ENCODE data around the gene COG1.

COG1 gene

DNA sequence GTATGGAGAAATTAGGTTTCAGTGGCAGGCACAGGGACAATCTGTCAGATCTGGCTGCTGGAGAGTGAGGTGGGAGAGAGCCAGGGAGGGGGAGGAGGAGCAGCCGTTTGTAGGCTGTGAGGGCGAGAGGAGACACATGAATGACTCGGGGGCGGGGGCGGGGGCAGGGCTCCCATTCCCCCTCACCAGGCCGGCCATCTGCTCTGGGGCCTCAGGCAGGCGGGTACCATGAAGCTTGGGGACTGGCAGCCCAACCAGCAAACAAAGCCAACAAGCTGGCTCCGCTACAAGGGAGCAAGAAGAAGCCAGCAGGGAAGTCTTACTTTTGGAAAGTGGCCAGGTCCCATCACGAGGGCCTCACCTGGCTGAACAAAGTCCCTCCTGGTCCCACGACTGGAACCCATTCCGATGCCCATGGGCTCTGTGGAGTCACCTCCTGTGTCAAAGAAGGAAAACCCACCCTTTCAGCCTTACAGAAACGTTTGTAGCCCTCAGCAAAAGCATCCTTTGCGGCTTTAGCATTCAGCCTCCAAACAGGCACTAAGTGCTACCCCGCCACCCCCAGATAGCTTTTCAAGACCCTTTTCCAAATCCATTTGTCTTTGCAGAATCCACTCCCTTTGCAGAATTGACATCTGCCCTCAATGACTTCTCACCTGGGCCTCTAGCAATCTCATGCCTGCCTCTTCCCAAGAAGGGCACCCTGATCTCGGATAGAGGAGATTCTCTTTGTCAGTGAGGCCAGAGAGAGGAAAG is 37.3 kb upstream of the COG1 start:
- H3K4me3 ChIP-seq (ENCODE audit: low read depth, low read length) = no peak overlapping the region
- DNase-seq (ENCODE audit: low read depth) = peak; percentile 30
- no peak for TF ChIP-seq MYC (IDR thresholded peaks at IDR 0.05; ENCODE audit: low read depth, low read length)
- TF ChIP-seq, protein P1, sequence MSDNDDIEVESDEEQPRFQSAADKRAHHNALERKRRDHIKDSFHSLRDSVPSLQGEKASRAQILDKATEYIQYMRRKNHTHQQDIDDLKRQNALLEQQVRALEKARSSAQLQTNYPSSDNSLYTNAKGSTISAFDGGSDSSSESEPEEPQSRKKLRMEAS (IDR thresholded peaks at IDR 0.05; ENCODE audit: low read depth, low read length) = no peak
- TF ChIP-seq, protein P2, sequence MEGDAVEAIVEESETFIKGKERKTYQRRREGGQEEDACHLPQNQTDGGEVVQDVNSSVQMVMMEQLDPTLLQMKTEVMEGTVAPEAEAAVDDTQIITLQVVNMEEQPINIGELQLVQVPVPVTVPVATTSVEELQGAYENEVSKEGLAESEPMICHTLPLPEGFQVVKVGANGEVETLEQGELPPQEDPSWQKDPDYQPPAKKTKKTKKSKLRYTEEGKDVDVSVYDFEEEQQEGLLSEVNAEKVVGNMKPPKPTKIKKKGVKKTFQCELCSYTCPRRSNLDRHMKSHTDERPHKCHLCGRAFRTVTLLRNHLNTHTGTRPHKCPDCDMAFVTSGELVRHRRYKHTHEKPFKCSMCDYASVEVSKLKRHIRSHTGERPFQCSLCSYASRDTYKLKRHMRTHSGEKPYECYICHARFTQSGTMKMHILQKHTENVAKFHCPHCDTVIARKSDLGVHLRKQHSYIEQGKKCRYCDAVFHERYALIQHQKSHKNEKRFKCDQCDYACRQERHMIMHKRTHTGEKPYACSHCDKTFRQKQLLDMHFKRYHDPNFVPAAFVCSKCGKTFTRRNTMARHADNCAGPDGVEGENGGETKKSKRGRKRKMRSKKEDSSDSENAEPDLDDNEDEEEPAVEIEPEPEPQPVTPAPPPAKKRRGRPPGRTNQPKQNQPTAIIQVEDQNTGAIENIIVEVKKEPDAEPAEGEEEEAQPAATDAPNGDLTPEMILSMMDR (IDR thresholded peaks at IDR 0.05; ENCODE audit: low read depth, low read length) = no peak
- TF ChIP-seq POLR2A (IDR thresholded peaks at IDR 0.05; ENCODE audit: extremely low read depth, insufficient read length) = no peak

- peak; percentile 80 for DNase-seq (ENCODE audit: low read depth)
- no peak overlapping the region for H3K4me3 ChIP-seq (ENCODE audit: low read depth, low read length)
- TF ChIP-seq, protein P2 (IDR thresholded peaks at IDR 0.05; ENCODE audit: low read depth, low read length) = peak; percentile 73
- TF ChIP-seq MYC (IDR thresholded peaks at IDR 0.05; ENCODE audit: low read depth, low read length) (peak; percentile 12; the same call in 1 of the 2 replicates), POLR2A (IDR thresholded peaks at IDR 0.05; ENCODE audit: extremely low read depth, insufficient read length) (no peak)
- TF ChIP-seq, protein P1 (IDR thresholded peaks at IDR 0.05; ENCODE audit: low read depth, low read length) = no peak
Measured at GRCh38 chr17:73156166-73156840, 36.6 kb upstream of the COG1 start.

GRCh38 chr17:73156887-73157520 is 35.9 kb upstream of the COG1 start:
- TF ChIP-seq MYC (IDR thresholded peaks at IDR 0.05; ENCODE audit: low read depth, low read length) (no peak), POLR2A (IDR thresholded peaks at IDR 0.05; ENCODE audit: extremely low read depth, insufficient read length) (no peak)
- TF ChIP-seq, protein P2 (IDR thresholded peaks at IDR 0.05; ENCODE audit: low read depth, low read length) = no peak
- TF ChIP-seq, protein P1 (IDR thresholded peaks at IDR 0.05; ENCODE audit: low read depth, low read length) = no peak
- no peak for DNase-seq (ENCODE audit: low read depth)
- H3K4me3 ChIP-seq (ENCODE audit: low read depth, low read length) = no peak overlapping the region

DNA sequence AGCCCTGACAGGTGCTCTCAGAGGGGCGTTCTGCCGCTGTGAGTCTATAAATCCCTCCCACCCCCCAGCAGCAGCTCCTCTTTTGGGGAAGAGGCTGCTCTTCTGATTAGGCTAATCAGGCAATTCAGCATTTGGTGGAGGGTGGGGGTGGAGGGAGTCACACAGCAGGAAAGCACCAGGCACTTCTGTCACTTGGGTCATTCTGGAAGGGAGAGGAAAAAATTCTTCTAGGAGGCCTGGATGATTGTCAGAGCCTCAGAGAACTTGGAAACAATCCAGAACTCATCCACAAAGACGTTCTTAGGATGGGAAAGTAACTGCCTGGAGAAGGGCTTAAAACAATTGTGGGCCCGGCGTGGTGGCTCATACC is 35.3 kb upstream of the COG1 start:
- TF ChIP-seq POLR2A (IDR thresholded peaks at IDR 0.05; ENCODE audit: extremely low read depth, insufficient read length) (no peak), MYC (IDR thresholded peaks at IDR 0.05; ENCODE audit: low read depth, low read length) (no peak)
- TF ChIP-seq, protein P1 (IDR thresholded peaks at IDR 0.05; ENCODE audit: low read depth, low read length) = no peak
- TF ChIP-seq, protein P2 (IDR thresholded peaks at IDR 0.05; ENCODE audit: low read depth, low read length) = no peak
- DNase-seq (ENCODE audit: low read depth) = no peak
- no peak overlapping the region for H3K4me3 ChIP-seq (ENCODE audit: low read depth, low read length)

- no peak overlapping the region for H3K4me3 ChIP-seq (ENCODE audit: low read depth, low read length)
- TF ChIP-seq, protein P1 (IDR thresholded peaks at IDR 0.05; ENCODE audit: low read depth, low read length) = no peak
- no peak for TF ChIP-seq POLR2A (IDR thresholded peaks at IDR 0.05; ENCODE audit: extremely low read depth, insufficient read length)
- TF ChIP-seq, protein P2 (IDR thresholded peaks at IDR 0.05; ENCODE audit: low read depth, low read length) = no peak
- TF ChIP-seq MYC (IDR thresholded peaks at IDR 0.05; ENCODE audit: low read depth, low read length) = no peak
- DNase-seq (ENCODE audit: low read depth) = no peak
Measured at GRCh38 chr17:73158133-73158532, 34.7 kb upstream of the COG1 start.
